ENCODE results near the gene FAM163B. TPM values are rescaled to one million over a fixed set of nuclear protein-coding genes. Genes with fewer than 3 reads are reported as not detected.

The FAM163B gene
- total RNA-seq, 2 donors from 2014 or later, result not detected

DNA sequence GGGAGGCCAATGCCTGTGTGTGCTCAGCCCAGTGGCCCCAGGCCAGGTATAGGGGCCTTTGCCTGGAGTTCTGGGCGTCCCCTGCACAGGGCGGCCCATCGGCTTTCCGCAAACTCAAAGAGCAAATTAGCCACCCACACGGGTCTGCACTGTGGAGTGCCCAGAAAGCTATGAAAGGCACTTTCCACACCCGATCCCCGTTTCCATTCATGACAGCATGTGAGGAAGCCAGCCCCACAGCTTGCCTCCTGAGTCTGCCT is 32.1 kb upstream of the FAM163B start:
- Histone ChIP-seq H3K4me1 (ENCODE audit: control insufficient read depth, insufficient read depth, low read length) (no peaks in the 10 kb centered on the region), H3K9ac (ENCODE audit: extremely low read depth, low read length, poor library complexity, severe bottlenecking) (no peak overlapping the region), H3K4me3 (ENCODE audit: low read length) (no peak overlapping the region), H3K27ac (ENCODE audit: low read depth, low read length) (no peak overlapping the region), H3K27me3 (ENCODE audit: control insufficient read depth, insufficient read depth, low read length, poor library complexity, severe bottlenecking) (no peaks in the 10 kb centered on the region), H3K36me3 (ENCODE audit: control insufficient read depth, insufficient read depth, low read length) (no peaks in the 10 kb centered on the region), H3K9me3 (ENCODE audit: control insufficient read depth, low read length) (no peaks in the 10 kb centered on the region)
- WGBS, 2 experiments (ENCODE audit: insufficient coverage in 1 of 2, insufficient read length in 1 of 2), result 83 to 91% methylated on average over 1 to 7 of the region's 7 CpGs
- Mint-ChIP-seq H3K9me3 (no peaks in the 10 kb centered on the region), H3K4me1 (no peaks in the 10 kb centered on the region), H3K27ac (no peak overlapping the region), H3K4me3 (no peak overlapping the region), H3K27me3 (ENCODE audit: insufficient read depth) (no peaks in the 10 kb centered on the region), H3K36me3 (ENCODE audit: low read depth) (no peaks in the 10 kb centered on the region)
- DNase-seq, result no peak
- TF ChIP-seq, protein P1, sequence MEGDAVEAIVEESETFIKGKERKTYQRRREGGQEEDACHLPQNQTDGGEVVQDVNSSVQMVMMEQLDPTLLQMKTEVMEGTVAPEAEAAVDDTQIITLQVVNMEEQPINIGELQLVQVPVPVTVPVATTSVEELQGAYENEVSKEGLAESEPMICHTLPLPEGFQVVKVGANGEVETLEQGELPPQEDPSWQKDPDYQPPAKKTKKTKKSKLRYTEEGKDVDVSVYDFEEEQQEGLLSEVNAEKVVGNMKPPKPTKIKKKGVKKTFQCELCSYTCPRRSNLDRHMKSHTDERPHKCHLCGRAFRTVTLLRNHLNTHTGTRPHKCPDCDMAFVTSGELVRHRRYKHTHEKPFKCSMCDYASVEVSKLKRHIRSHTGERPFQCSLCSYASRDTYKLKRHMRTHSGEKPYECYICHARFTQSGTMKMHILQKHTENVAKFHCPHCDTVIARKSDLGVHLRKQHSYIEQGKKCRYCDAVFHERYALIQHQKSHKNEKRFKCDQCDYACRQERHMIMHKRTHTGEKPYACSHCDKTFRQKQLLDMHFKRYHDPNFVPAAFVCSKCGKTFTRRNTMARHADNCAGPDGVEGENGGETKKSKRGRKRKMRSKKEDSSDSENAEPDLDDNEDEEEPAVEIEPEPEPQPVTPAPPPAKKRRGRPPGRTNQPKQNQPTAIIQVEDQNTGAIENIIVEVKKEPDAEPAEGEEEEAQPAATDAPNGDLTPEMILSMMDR (conservative IDR thresholded peaks at IDR 0.05), result no peak

DNA sequence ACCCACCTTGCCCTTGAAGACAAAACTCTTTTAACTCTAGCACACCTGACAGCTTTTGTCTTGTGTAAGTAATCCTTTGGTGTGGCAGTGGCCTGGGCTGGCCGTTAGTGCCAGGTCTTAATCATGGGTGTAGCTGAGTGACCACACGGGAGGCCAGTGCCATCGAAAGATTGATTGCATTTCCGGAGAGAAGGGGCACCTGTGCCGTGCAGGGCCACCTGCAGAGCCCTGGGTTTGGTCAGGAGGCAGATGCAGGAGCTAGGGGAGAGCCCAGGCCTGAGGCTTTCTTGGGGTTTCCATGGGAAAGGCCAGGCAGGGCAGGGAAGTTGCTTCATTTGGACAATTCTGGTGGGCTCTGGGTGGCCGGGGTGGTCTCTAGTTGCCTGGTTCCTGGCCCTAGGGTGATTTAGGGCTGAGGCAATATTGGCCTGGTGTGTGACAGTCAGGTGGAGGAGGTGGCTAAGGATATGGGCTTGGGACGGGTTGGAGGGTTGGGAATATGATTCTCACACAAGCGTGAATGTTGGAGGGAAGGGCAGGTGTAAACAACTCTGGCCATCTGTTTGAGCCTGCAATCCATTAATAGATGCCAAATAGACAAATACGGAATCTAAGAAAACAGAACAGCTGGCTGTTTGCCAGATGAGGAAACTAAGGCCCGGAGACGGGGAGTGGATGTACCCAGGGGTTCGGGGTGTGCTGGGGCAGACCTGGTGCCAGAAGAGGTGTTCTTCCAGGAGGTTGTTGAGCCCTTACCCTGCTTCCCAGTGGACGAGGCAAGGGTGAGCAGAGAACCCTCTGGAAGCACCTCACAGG is 31.6 kb upstream of the FAM163B start:
- no peaks in the 10 kb centered on the region for H3K4me1 ChIP-seq (ENCODE audit: control insufficient read depth, insufficient read depth, low read length)
- Mint-ChIP-seq H3K36me3 (ENCODE audit: low read depth) (no peaks in the 10 kb centered on the region), H3K9me3 (no peaks in the 10 kb centered on the region), H3K27me3 (ENCODE audit: insufficient read depth) (no peaks in the 10 kb centered on the region), H3K27ac (no peak overlapping the region), H3K4me3 (no peak overlapping the region), H3K4me1 (no peaks in the 10 kb centered on the region)
- 91% methylated on average over 7 to 13 of the region's 13 CpGs for WGBS, 2 experiments (ENCODE audit: insufficient coverage in 1 of 2, insufficient read length in 1 of 2)
- no peak overlapping the region for H3K4me3 ChIP-seq (ENCODE audit: low read length)
- H3K9me3 ChIP-seq (ENCODE audit: control insufficient read depth, low read length), result no peaks in the 10 kb centered on the region
- DNase-seq, result no peak
- no peaks in the 10 kb centered on the region for H3K36me3 ChIP-seq (ENCODE audit: control insufficient read depth, insufficient read depth, low read length)
- no peaks in the 10 kb centered on the region for H3K27me3 ChIP-seq (ENCODE audit: control insufficient read depth, insufficient read depth, low read length, poor library complexity, severe bottlenecking)
- H3K27ac ChIP-seq (ENCODE audit: low read depth, low read length), result no peak overlapping the region
- TF ChIP-seq, protein P1 (conservative IDR thresholded peaks at IDR 0.05), result no peak
- H3K9ac ChIP-seq (ENCODE audit: extremely low read depth, low read length, poor library complexity, severe bottlenecking), result no peak overlapping the region

DNA sequence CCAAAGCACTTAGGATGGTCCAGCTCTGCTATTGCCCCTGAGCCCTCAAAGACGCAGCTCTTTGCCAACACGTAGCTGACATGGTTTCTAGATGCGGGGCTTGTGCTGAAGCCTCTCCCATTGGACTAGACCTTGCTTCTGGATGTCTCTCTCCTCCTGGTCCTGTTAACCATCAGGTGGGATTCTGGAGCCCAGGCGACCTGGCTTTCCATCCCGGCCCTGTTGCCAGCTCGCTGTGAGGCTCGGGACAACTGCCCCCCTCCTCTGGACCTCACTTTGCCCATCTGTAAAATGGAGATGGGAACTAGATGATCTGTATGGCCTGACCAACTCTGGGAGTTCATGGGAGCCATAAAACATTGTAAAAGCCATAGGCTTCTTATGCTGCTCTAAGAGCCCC is 31.0 kb upstream of the FAM163B start:
- Histone ChIP-seq H3K27me3 (ENCODE audit: control insufficient read depth, insufficient read depth, low read length, poor library complexity, severe bottlenecking) (no peaks in the 10 kb centered on the region), H3K9me3 (ENCODE audit: control insufficient read depth, low read length) (no peaks in the 10 kb centered on the region), H3K4me3 (ENCODE audit: low read length) (no peak overlapping the region), H3K9ac (ENCODE audit: extremely low read depth, low read length, poor library complexity, severe bottlenecking) (no peak overlapping the region), H3K27ac (ENCODE audit: low read depth, low read length) (no peak overlapping the region), H3K36me3 (ENCODE audit: control insufficient read depth, insufficient read depth, low read length) (no peaks in the 10 kb centered on the region), H3K4me1 (ENCODE audit: control insufficient read depth, insufficient read depth, low read length) (no peaks in the 10 kb centered on the region)
- no peak overlapping the region for H3K4me3 Mint-ChIP-seq
- H3K36me3 Mint-ChIP-seq (ENCODE audit: low read depth), result no peaks in the 10 kb centered on the region
- H3K27me3 Mint-ChIP-seq (ENCODE audit: insufficient read depth), result no peaks in the 10 kb centered on the region
- WGBS, 2 experiments (ENCODE audit: insufficient coverage in 1 of 2, insufficient read length in 1 of 2), result 93 to 95% methylated on average over 3 to 7 of the region's 7 CpGs
- no peaks in the 10 kb centered on the region for H3K4me1 Mint-ChIP-seq
- no peak for DNase-seq
- TF ChIP-seq, protein P1 (conservative IDR thresholded peaks at IDR 0.05), result no peak
- H3K27ac Mint-ChIP-seq, result no peak overlapping the region
- H3K9me3 Mint-ChIP-seq, result no peaks in the 10 kb centered on the region

Measured in endodermal cell (in vitro differentiated cells).